Sigmoid colon (tissue), 7 donors: ENCODE results near the gene OTOA. TPM values are rescaled to one million over a fixed set of nuclear protein-coding genes. Genes with fewer than 3 reads are reported as not detected.
"Not testable (repeated sequence)": the region's sequence is repeated elsewhere in the genome, so short reads cannot be mapped to it uniquely, and the experiment has no call there.

Experiments used
- DNase-seq: peaks from one replicate; pipeline ENCODE4 v3.0.0-alpha.2; 2019
- H3K27ac ChIP-seq, 4 donors: fragments of 200-600 bp; sonication (generic); one replicate each; pipeline ENCODE4 v1.5.1; 2016 to 2019; ENCODE audit warnings: mild to moderate bottlenecking in 1 of 4
- H3K27me3 ChIP-seq, 3 donors: fragments of 200-600 bp; sonication (generic); one replicate each; pipeline ENCODE4 v1.5.1; 2019; ENCODE audit warnings: mild to moderate bottlenecking in 1 of 3
- H3K36me3 ChIP-seq, 4 donors: fragments of 200-600 bp; sonication (generic); one replicate each; pipeline ENCODE4 v1.5.1; 2016 to 2019
- H3K4me1 ChIP-seq, 4 donors: fragments of 200-600 bp; sonication (generic); one replicate each; pipeline ENCODE4 v1.5.1; 2017 to 2019
- H3K4me3 ChIP-seq, 4 donors: fragments of 200-600 bp; sonication (generic); one replicate each; pipeline ENCODE4 v1.5.1; 2017 to 2019; ENCODE audit warnings: mild to moderate bottlenecking in 2 of 4, moderate library complexity in 1 of 4
- H3K9me3 ChIP-seq, 4 donors: fragments of 200-600 bp in 3 of 4; sonication (generic) in 3 of 4; one replicate each; pipeline versions ENCODE4 v1.5.1 to v1.6.1; 2013 to 2019
- CTCF ChIP-seq, 4 experiments: fragments of 450-650 bp in 3 of 4; fragments of 200-600 bp in 1 of 4; IDR thresholded peaks; one replicate each; pipeline ENCODE4 v1.5.1; 2016 to 2019; ENCODE audit warnings: antibody characterized with exemption in 4 of 4, mild to moderate bottlenecking in 3 of 4, moderate library complexity in 2 of 4
- EP300 ChIP-seq, 4 donors: sonication (generic); formaldehyde crosslinking; IDR thresholded peaks; one replicate each; pipeline ENCODE4 v1.6.1; 2017; ENCODE audit warnings: antibody characterized with exemption in 4 of 4
- POLR2A ChIP-seq, 2 donors: fragments of 450-650 bp; IDR thresholded peaks; one replicate each; pipeline ENCODE4 v1.6.1; 2016; ENCODE audit warnings: antibody characterized with exemption in 2 of 2, mild to moderate bottlenecking in 2 of 2, moderate library complexity in 2 of 2
- POLR2AphosphoS5 ChIP-seq, 4 donors: sonication (generic); formaldehyde crosslinking; IDR thresholded peaks; one replicate each; pipeline ENCODE4 v1.6.1; 2017; ENCODE audit warnings: antibody characterized with exemption in 4 of 4
- WGBS, 2 donors: extraction: QIAGEN DNeasy Blood & Tissue Kit; methylation state at CpG; one replicate each; pipeline ENCODE4 v1.1.7; 2013; 5-methylcytosine and 5-hydroxymethylcytosine counted together
- intact Hi-C: fragments of 100-400 bp; cut with DNase I; formaldehyde crosslinking; loops from one replicate; pipeline ENCODE4 v1.15.1; 2023
- polyA plus RNA-seq, 3 donors: library from polyadenylated mRNA; stranded (reverse); fragments of 200-250 nt; gene quantifications; one replicate each; pipeline ENCODE4 v1.2.3, GENCODE V29; 2013
- total RNA-seq, 4 donors: library from RNA; depleted of rRNA; stranded (reverse); fragments of >200 nt; gene quantifications; one replicate each; pipeline ENCODE4 v1.1.0, GENCODE V29; 2016
- donor health status: healthy with polysubstance abuse.
- donor health status: Bipolar disorder and iron deficiency.
- donor health status: healthy.

OTOA gene
- total and polyA plus RNA-seq, 7 donors: 0.14 to 0.83 (median 0.46) TPM; not detected in 2

GRCh38 chr16:21634216-21634615, 29.6 kb upstream of the OTOA start:
- Histone ChIP-seq H3K36me3 (peaks cover 0 to 30% (median 4%) of the 10 kb centered on the region in 4 donors), H3K4me3 (no peak overlapping the region), H3K27me3 (no peaks in the 10 kb centered on the region), H3K4me1 (no peaks in the 10 kb centered on the region), H3K27ac (no peak overlapping the region), H3K9me3 (no peaks in the 10 kb centered on the region)
- TF ChIP-seq CTCF (IDR thresholded peaks at IDR 0.05) (no peak), EP300 (IDR thresholded peaks at IDR 0.05) (no peak), POLR2A (IDR thresholded peaks at IDR 0.05) (no peak), POLR2AphosphoS5 (IDR thresholded peaks at IDR 0.05) (no peak)
- no peak for DNase-seq
- 94 to 96% methylated on average over 5 of the region's 5 CpGs for WGBS, 2 donors
- intact Hi-C loops: no loop called here

GRCh38 chr16:21635694-21636093, 28.1 kb upstream of the OTOA start:
- DNase-seq, H3K9me3 ChIP-seq, H3K4me3 ChIP-seq, H3K27me3 ChIP-seq, H3K4me1 ChIP-seq, H3K27ac ChIP-seq, intact Hi-C loops: not testable (repeated sequence)
- WGBS, 2 donors: 92 to 96% methylated on average over 9 of the region's 9 CpGs
- peaks cover 0 to 16% (median 0%) of the 10 kb centered on the region in 4 donors for H3K36me3 ChIP-seq

DNA sequence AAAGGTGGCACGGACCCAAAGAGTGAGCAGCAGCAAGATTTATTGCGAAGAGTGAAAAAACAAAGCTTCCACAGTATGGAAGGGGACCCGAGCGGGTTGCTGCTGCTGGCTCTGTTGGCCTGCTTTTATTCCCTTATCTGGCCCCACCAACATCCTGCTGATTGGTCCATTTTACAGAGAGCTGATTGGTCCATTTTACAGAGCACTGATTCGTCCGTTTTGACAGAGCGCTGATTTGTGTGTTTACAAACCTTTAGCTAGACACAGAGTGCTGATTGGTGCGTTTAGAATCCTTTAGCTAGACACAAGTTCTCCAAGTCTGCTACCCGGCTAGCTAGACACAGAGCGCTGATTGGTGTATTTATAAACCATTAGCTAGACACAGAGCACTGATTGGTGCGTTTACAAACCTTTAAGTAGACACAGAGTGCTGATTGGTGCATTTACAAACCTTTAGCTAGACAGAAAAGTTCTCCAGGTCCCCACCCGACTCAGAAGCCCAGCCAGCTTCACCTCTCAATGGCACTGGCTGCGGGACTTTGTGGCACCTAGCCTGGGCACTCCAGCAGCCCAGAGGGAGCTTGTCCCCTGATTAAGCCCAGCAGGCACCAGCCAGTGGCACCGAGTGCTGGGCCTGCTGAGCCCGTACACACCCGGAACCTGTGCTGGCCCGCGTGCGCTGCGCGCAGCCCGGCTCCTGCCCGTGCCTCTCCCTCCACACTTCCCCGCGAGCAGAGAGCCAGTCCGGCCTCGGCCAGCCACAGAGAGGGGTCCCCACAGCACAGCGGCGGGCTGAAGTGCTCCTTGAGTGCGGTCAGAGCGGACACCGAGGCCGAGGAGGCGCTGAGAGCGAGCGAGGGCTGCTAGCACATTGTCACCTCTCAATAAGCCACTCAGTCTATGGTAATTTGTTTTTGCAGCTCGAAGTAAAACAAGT, 26.5 kb upstream of the OTOA start:
- intact Hi-C loops: no loop called here
- no peak overlapping the region for H3K27ac ChIP-seq
- no peak for DNase-seq
- H3K27me3 ChIP-seq: no peaks in the 10 kb centered on the region
- no peaks in the 10 kb centered on the region for H3K9me3 ChIP-seq
- peaks cover 0 to 16% (median 0%) of the 10 kb centered on the region in 4 donors for H3K36me3 ChIP-seq
- no peak overlapping the region for H3K4me3 ChIP-seq
- WGBS, 2 donors: 96% methylated on average over 37 of the region's 37 CpGs
- TF ChIP-seq POLR2AphosphoS5 (IDR thresholded peaks at IDR 0.05): no peak
- TF ChIP-seq EP300 (IDR thresholded peaks at IDR 0.05): no peak
- no peak for TF ChIP-seq CTCF (IDR thresholded peaks at IDR 0.05)
- TF ChIP-seq POLR2A (IDR thresholded peaks at IDR 0.05): no peak
- H3K4me1 ChIP-seq: no peaks in the 10 kb centered on the region

DNA sequence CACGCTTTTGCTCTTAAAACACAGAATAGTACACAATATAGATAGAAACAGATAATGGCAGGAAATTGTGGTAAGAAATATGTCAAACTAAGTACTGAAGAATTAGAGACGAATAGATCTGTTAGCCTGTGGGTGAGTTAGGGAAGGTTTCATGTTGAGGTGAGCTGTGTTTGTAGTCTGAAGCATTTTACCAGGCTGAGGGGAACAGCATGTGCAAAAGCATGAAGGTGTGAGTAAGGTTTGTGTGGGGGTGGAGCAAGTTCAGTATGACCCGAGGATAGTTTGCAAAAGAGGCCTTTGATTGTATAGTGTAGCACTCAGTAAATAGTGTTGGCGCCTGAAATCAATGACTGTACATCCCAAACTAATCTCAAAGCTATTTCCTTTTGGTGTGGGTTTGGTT, 25.2 kb upstream of the OTOA start:
- H3K27me3 ChIP-seq: no peaks in the 10 kb centered on the region
- H3K27ac ChIP-seq: no peak overlapping the region
- no peak for TF ChIP-seq POLR2A (IDR thresholded peaks at IDR 0.05)
- no peak for TF ChIP-seq POLR2AphosphoS5 (IDR thresholded peaks at IDR 0.05)
- no peak for TF ChIP-seq EP300 (IDR thresholded peaks at IDR 0.05)
- TF ChIP-seq CTCF (IDR thresholded peaks at IDR 0.05): no peak
- no peak overlapping the region for H3K4me3 ChIP-seq
- no peaks in the 10 kb centered on the region for H3K4me1 ChIP-seq
- DNase-seq: no peak
- 50% methylated on average over 4 of the region's 4 CpGs for WGBS, 2 donors
- intact Hi-C loops: no loop called here
- H3K36me3 ChIP-seq: peaks cover 0 to 16% (median 0%) of the 10 kb centered on the region in 4 donors
- no peaks in the 10 kb centered on the region for H3K9me3 ChIP-seq

GRCh38 chr16:21639493-21639892, 24.3 kb upstream of the OTOA start:
- H3K36me3 ChIP-seq: peaks cover 0 to 10% (median 0%) of the 10 kb centered on the region in 4 donors
- intact Hi-C loops: no loop called here
- H3K9me3 ChIP-seq: no peaks in the 10 kb centered on the region
- no peak overlapping the region for H3K4me3 ChIP-seq
- no peaks in the 10 kb centered on the region for H3K27me3 ChIP-seq
- H3K4me1 ChIP-seq: peaks cover 0 to 1% (median 0%) of the 10 kb centered on the region in 4 donors
- WGBS, 2 donors: 86 to 89% methylated on average over 2 of the region's 2 CpGs
- no peak for DNase-seq
- TF ChIP-seq EP300 (IDR thresholded peaks at IDR 0.05) (no peak), CTCF (IDR thresholded peaks at IDR 0.05) (no peak), POLR2AphosphoS5 (IDR thresholded peaks at IDR 0.05) (no peak), POLR2A (IDR thresholded peaks at IDR 0.05) (no peak)
- H3K27ac ChIP-seq: no peak overlapping the region
